Coronary artery (tissue), 2 donors: ENCODE results near the gene CSK.
"Not testable (repeated sequence)": the region's sequence is repeated elsewhere in the genome, so short reads cannot be mapped to it uniquely, and the experiment has no call there.

Experiments used
- DNase-seq: peaks from one replicate; pipeline ENCODE4 v3.0.0-alpha.2; 2017; ENCODE audit warnings: low spot score
- H3K27ac ChIP-seq, 2 donors: fragments of 200-600 bp; sonication (generic); one replicate each; pipeline ENCODE4 v1.5.1; 2016 to 2019
- H3K4me3 ChIP-seq: fragments of 200-600 bp; sonication (generic); 2 replicates; pipeline ENCODE4 v1.5.1; 2016; ENCODE audit warnings: mild to moderate bottlenecking, moderate library complexity
- CTCF ChIP-seq: fragments of 200-600 bp; sonication (generic); IDR thresholded peaks from one replicate; pipeline ENCODE4 v1.5.1; 2019; ENCODE audit warnings: antibody characterized with exemption

CSK gene

GRCh38 chr15:74783808-74784175 is 1.9 kb downstream of the CSK start:
- no peak for TF ChIP-seq CTCF
- Histone ChIP-seq H3K4me3 (peak overlapping the region; percentile 95), H3K27ac (peak overlapping the region; percentile 65 to 97)
- DNase-seq: no peak

- Histone ChIP-seq H3K4me3 (peak overlapping the region; percentile 14), H3K27ac (peak overlapping the region; percentile 42 to 61)
- DNase-seq: no peak
- TF ChIP-seq CTCF: no peak
Measured at GRCh38 chr15:74784426-74785193, 2.7 kb downstream of the CSK start.

GRCh38 chr15:74785194-74786032 is 3.5 kb downstream of the CSK start:
- peak overlapping the region in 1 of 2 donors; percentile 61 for H3K27ac ChIP-seq
- peak overlapping the region; percentile 3 for H3K4me3 ChIP-seq
- TF ChIP-seq CTCF: no peak
- DNase-seq: no peak

GRCh38 chr15:74786081-74786480 is 4.2 kb downstream of the CSK start:
- H3K4me3 ChIP-seq, DNase-seq: not testable (repeated sequence)
- H3K27ac ChIP-seq: peak overlapping the region; percentile 47 to 67

- TF ChIP-seq CTCF: no peak
- Histone ChIP-seq H3K4me3 (peak overlapping the region; percentile 17), H3K27ac (peak overlapping the region; percentile 47 to 67)
- DNase-seq: no peak
Measured at GRCh38 chr15:74786551-74787165, 4.8 kb downstream of the CSK start.

- H3K4me3 ChIP-seq: peak overlapping the region; percentile 17
- no peak for TF ChIP-seq CTCF
- H3K27ac ChIP-seq: peak overlapping the region; percentile 47 to 67
- no peak for DNase-seq
Measured at GRCh38 chr15:74787251-74788041, 5.6 kb downstream of the CSK start.
